Esophagus muscularis mucosa (tissue), 4 donors: ENCODE data around the gene PYCARD. TPM values are rescaled to one million over a fixed set of nuclear protein-coding genes. Genes with fewer than 3 reads are reported as not detected.
"Not testable (repeated sequence)": the region's sequence is repeated elsewhere in the genome, so short reads cannot be mapped to it uniquely, and the experiment has no call there.

Experiments used
- DNase-seq: peaks from one replicate; pipeline ENCODE4 v3.0.0-alpha.2; 2017; ENCODE audit errors: extremely low spot score
- H3K27ac ChIP-seq, 4 donors: fragments of 200-600 bp; sonication (generic); replicated peaks in 1 of 4; 1 replicate in 3 of 4; 2 replicates in 1 of 4; pipeline ENCODE4 v1.5.1; 2016 to 2019; ENCODE audit warnings: mild to moderate bottlenecking in 1 of 4
- H3K27me3 ChIP-seq, 4 donors: fragments of 200-600 bp; sonication (generic); one replicate each; pipeline versions ENCODE4 v1.5.1 to v1.6.0; 2016 to 2019
- H3K36me3 ChIP-seq, 4 donors: fragments of 200-600 bp; sonication (generic); one replicate each; pipeline ENCODE4 v1.5.1; 2016 to 2019
- H3K4me1 ChIP-seq, 4 donors: fragments of 200-600 bp; sonication (generic); one replicate each; pipeline ENCODE4 v1.5.1; 2016 to 2019
- H3K4me3 ChIP-seq, 4 donors: fragments of 200-600 bp; sonication (generic); 1 replicate in 2 of 4; 2 replicates in 2 of 4; pipeline ENCODE4 v1.5.1; 2016 to 2019; ENCODE audit warnings: mild to moderate bottlenecking in 4 of 4, moderate library complexity in 1 of 4
- H3K9me3 ChIP-seq, 4 donors: fragments of 200-600 bp; sonication (generic); 1 replicate in 3 of 4; 2 replicates in 1 of 4; pipeline ENCODE4 v1.5.1; 2016 to 2019
- CTCF ChIP-seq, 3 experiments: fragments of 200-600 bp in 2 of 3; fragments of 450-650 bp in 1 of 3; sonication (generic) in 2 of 3; IDR thresholded peaks; one replicate each; pipeline ENCODE4 v1.5.1; 2017 to 2019; ENCODE audit warnings: antibody characterized with exemption in 3 of 3, mild to moderate bottlenecking in 2 of 3, moderate library complexity in 1 of 3
- EP300 ChIP-seq: sonication (generic); formaldehyde crosslinking; IDR thresholded peaks from one replicate; pipeline ENCODE4 v1.6.1; 2017; ENCODE audit warnings: antibody characterized with exemption
- POLR2A ChIP-seq: fragments of 450-650 bp; IDR thresholded peaks from one replicate; pipeline ENCODE4 v1.6.1; 2017; ENCODE audit warnings: antibody characterized with exemption, moderate library complexity, mild to moderate bottlenecking, low read depth
- POLR2AphosphoS5 ChIP-seq, 2 donors: sonication (generic); formaldehyde crosslinking; IDR thresholded peaks; one replicate each; pipeline ENCODE4 v1.6.1; 2017; ENCODE audit warnings: antibody characterized with exemption in 2 of 2
- WGBS: methylation state at CpG from one replicate; pipeline ENCODE4 v1.1.5; 2018; 5-methylcytosine and 5-hydroxymethylcytosine counted together
- intact Hi-C: fragments of 100-400 bp; cut with DNase I; formaldehyde crosslinking; loops from one replicate; pipeline ENCODE4 v1.15.1; 2023
- total RNA-seq, 4 donors: library from RNA; depleted of rRNA; stranded (reverse); fragments of >200 nt; gene quantifications; one replicate each; pipeline versions ENCODE4 v1.1.0 to v1.2.1, GENCODE V29; 2016

Gene PYCARD
- total RNA-seq, 4 donors from 2014 or later, result 14.5 to 28.9 (median 22.9) TPM

- intact Hi-C loops, result no loop called here
- Histone ChIP-seq H3K4me3 (no peak overlapping the region), H3K27ac (no peak overlapping the region), H3K27me3 (peaks cover 0 to 49% (median 0%) of the 10 kb centered on the region in 4 donors), H3K36me3 (no peaks in the 10 kb centered on the region), H3K9me3 (no peaks in the 10 kb centered on the region), H3K4me1 (no peaks in the 10 kb centered on the region)
- no peak for TF ChIP-seq POLR2A
- TF ChIP-seq EP300, result no peak
- TF ChIP-seq POLR2AphosphoS5 (IDR thresholded peaks at IDR 0.05), result no peak
- TF ChIP-seq CTCF (IDR thresholded peaks at IDR 0.05), result no peak
- DNase-seq, result no peak
- WGBS, result 91% methylated on average over 3 of the region's 3 CpGs
Measured at GRCh38 chr16:31246296-31246695, 43.7 kb upstream of the PYCARD start.

DNA sequence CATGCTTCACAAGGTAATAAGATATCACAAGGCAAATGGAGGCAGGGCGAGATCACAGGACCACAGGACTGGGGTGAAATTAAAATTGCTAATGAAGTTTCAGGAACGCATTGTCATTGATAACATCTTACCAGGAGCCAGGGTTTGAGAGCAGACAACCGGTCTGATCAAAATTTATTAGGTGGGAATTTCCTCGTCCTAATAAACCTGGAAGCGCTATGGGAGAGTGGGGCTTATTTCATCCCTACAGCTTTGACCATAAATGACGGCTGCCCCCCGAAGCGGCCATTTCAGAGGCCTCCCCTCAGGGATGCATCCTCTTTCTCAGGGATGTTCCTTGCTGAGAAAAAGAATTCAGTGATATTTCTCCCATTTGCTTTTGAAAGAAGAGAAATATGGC is 43.0 kb upstream of the PYCARD start:
- H3K27me3 ChIP-seq, result peaks cover 0 to 49% (median 0%) of the 10 kb centered on the region in 4 donors
- intact Hi-C loops, H3K27ac ChIP-seq, H3K4me1 ChIP-seq, H3K4me3 ChIP-seq, H3K36me3 ChIP-seq, H3K9me3 ChIP-seq, DNase-seq: not testable (repeated sequence)
- 22% methylated on average over 8 of the region's 8 CpGs for WGBS

DNA sequence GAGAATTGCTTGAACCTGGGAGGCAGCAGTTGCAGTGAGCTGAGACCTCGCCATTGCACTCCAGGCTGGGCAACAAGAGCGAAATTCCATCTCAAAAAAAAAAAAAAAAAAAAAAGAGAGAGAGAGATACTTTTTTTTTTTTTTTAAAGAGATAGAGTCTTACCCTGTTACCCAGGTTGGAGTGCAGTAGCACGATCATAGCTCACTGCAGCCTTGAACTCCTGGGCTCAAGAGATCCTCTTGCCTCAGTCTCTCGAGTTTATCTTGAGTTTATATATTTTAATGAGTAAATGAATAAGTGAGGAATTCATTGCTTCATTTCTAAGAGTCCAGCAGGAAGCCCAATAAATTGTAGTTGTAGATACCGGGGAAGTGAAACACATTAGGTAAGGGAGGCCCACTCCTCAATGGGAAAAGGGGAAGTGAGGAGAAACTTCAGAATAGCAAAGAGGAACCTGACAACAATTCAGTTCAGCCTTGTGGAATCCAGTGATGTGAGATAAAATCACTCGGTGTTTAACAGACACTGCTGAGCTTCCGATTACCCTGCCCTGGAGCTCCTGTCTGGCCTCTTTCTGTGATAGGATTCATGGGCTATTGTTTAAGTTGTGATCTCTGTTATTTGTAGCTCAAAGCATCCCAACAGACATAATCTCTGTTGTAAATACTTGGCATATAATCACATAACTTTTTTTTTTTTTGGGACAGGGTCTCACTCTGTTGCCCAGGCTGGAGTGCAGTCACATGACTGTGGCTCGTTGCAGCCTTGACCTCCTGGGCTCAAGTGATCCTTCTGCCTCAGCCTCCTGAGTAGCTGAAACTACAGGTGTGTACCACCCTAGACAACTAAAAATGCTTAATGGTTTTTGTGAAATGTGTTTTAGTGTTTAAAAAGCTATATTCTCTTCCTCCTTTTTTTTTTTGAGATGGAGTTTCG is 41.4 kb upstream of the PYCARD start:
- WGBS, result 54% methylated on average over 9 of the region's 9 CpGs
- Histone ChIP-seq H3K27ac (no peak overlapping the region), H3K4me1 (no peaks in the 10 kb centered on the region), H3K36me3 (no peaks in the 10 kb centered on the region), H3K27me3 (peaks cover 0 to 46% (median 0%) of the 10 kb centered on the region in 4 donors), H3K4me3 (no peak overlapping the region), H3K9me3 (no peaks in the 10 kb centered on the region)
- TF ChIP-seq POLR2AphosphoS5 (IDR thresholded peaks at IDR 0.05), result no peak
- no peak for TF ChIP-seq EP300
- TF ChIP-seq CTCF (IDR thresholded peaks at IDR 0.05), result no peak
- intact Hi-C loops, result no loop called here
- no peak for DNase-seq

DNA sequence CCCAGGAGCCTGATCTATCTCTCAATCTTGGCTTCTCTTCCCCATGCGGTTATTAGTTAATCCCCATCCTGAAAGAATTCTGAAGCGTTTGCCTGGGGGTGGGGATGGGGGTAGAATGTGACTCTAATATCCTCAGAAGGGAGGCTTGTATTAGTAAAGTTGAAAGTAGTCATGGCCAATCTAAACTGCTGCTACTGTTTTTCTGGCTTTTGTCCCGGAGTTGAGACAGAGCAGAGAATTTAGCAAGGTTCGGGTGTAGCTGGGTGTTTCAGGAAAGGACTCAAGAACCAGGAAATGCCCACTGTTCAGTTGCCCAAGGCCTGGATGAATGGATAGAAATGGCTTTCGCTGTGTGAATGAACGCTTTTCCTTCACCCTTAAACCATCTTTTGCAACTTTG is 39.6 kb upstream of the PYCARD start:
- Histone ChIP-seq H3K36me3 (no peaks in the 10 kb centered on the region), H3K9me3 (no peaks in the 10 kb centered on the region), H3K27me3 (peaks cover 0 to 28% (median 0%) of the 10 kb centered on the region in 4 donors), H3K27ac (no peak overlapping the region), H3K4me1 (no peaks in the 10 kb centered on the region), H3K4me3 (no peak overlapping the region)
- TF ChIP-seq POLR2A, result no peak
- no peak for TF ChIP-seq EP300
- TF ChIP-seq CTCF (IDR thresholded peaks at IDR 0.05), result no peak
- TF ChIP-seq POLR2AphosphoS5 (IDR thresholded peaks at IDR 0.05), result no peak
- intact Hi-C loops, result no loop called here
- 50% methylated on average over 6 of the region's 6 CpGs for WGBS
- DNase-seq, result no peak

- no peak overlapping the region for H3K4me3 ChIP-seq
- H3K9me3 ChIP-seq, result peaks cover 0 to 13% (median 0%) of the 10 kb centered on the region in 4 donors
- H3K27me3 ChIP-seq, result no peaks in the 10 kb centered on the region
- intact Hi-C loops, result no loop called here
- H3K27ac ChIP-seq, result no peak overlapping the region
- WGBS, result 85% methylated on average over 4 of the region's 4 CpGs
- H3K4me1 ChIP-seq, result no peaks in the 10 kb centered on the region
- TF ChIP-seq EP300 (no peak), POLR2AphosphoS5 (IDR thresholded peaks at IDR 0.05) (no peak), CTCF (IDR thresholded peaks at IDR 0.05) (no peak)
- no peak for DNase-seq
- H3K36me3 ChIP-seq, result no peaks in the 10 kb centered on the region
Measured at GRCh38 chr16:31238041-31238440, 35.5 kb upstream of the PYCARD start.
